Colonic mucosa (tissue), 4 donors: Measurements from ENCODE around the gene JAZF1. TPM values are rescaled to one million over a fixed set of nuclear protein-coding genes. Genes with fewer than 3 reads are reported as not detected.
A peak's percentile ranks its signal among the peaks of the same experiment; 100 is the strongest.

Experiments used
- DNase-seq: peaks from one replicate; pipeline ENCODE4 v3.0.0-alpha.2; 2020
- H3K27ac ChIP-seq: fragments of 200-600 bp; one replicate; pipeline ENCODE4 v1.8.0; 2021
- H3K27me3 ChIP-seq: fragments of 200-600 bp; one replicate; pipeline ENCODE4 v1.8.0; 2021
- H3K36me3 ChIP-seq: fragments of 200-600 bp; one replicate; pipeline ENCODE4 v1.8.0; 2021
- H3K4me1 ChIP-seq: fragments of 200-600 bp; one replicate; pipeline ENCODE4 v1.8.0; 2021; ENCODE audit warnings: mild to moderate bottlenecking
- H3K4me3 ChIP-seq: fragments of 200-600 bp; one replicate; pipeline ENCODE4 v1.8.0; 2021
- H3K9ac ChIP-seq, 2 donors: one replicate each; pipeline ENCODE4 v1.7.0; 2013; ENCODE audit warnings: control low read depth in 2 of 2, low read depth in 2 of 2, low read length in 2 of 2
- H3K9me3 ChIP-seq: fragments of 200-600 bp; one replicate; pipeline ENCODE4 v1.8.0; 2021
- intact Hi-C: fragments of 100-400 bp; cut with DNase I; formaldehyde crosslinking; loops from one replicate; pipeline ENCODE4 v1.14.1; 2022
- total RNA-seq, 2 donors: library from RNA; stranded (reverse); fragmentation: NEBNext Ultra II Directional in 1 of 2; extraction: Animal tissue kit (Norgen Biotek cat#: 25700) in 1 of 2; gene quantifications; one replicate each; pipeline ENCODE4 v1.2.1, GENCODE V29; 2021
- TF ChIP-seq, protein P1 (sequence below): fragments of 200-600 bp; IDR thresholded peaks from one replicate; pipeline ENCODE4 v1.8.0; 2022; ENCODE audit warnings: antibody characterized with exemption, mild to moderate bottlenecking
- donor health status: healthy.
- donor health status: DM: no; HTN: no; CAD: no.
- donor health status: DM: no; HTN: no; CAD: no.

The JAZF1 gene
- total RNA-seq, 2 donors from 2014 or later, result 1.8 to 10.1 TPM

DNA sequence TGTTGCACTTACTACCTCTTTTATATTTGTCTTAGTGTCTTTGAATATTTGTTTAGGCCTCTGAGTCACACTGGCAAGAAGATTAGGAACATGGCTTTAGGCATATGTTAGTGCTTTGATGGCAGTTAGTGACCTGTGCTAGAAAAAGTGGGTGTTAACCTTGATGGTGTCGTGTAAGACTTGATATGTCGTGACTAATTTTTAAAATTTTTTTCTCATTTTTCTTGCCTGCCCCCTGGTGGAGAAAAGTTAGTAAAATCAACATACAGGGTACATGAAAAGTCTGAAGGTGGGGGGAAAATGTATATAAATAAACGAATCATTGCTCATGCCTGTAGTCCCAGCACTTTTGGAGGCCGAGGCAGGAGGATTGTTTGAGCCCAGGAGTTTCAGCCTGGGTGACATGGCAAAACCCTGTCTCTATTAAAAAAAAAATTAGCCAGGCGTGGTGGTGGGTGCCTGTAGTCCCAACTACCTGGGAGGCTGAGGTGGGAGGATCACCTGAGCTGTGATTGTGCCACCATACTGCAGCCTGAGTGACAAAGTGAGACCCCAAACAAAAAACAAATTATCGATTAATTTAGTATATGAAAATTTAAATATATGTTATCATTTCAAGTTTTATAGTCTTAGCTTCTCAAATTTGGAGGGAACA is 396.1 kb downstream of the JAZF1 start:
- DNase-seq, result peak; percentile 27
- H3K9ac ChIP-seq, result no peak overlapping the region
- TF ChIP-seq, protein P1, sequence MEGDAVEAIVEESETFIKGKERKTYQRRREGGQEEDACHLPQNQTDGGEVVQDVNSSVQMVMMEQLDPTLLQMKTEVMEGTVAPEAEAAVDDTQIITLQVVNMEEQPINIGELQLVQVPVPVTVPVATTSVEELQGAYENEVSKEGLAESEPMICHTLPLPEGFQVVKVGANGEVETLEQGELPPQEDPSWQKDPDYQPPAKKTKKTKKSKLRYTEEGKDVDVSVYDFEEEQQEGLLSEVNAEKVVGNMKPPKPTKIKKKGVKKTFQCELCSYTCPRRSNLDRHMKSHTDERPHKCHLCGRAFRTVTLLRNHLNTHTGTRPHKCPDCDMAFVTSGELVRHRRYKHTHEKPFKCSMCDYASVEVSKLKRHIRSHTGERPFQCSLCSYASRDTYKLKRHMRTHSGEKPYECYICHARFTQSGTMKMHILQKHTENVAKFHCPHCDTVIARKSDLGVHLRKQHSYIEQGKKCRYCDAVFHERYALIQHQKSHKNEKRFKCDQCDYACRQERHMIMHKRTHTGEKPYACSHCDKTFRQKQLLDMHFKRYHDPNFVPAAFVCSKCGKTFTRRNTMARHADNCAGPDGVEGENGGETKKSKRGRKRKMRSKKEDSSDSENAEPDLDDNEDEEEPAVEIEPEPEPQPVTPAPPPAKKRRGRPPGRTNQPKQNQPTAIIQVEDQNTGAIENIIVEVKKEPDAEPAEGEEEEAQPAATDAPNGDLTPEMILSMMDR, result peak; percentile 43
- H3K27ac ChIP-seq, result no peak overlapping the region
- H3K9me3 ChIP-seq, result no peaks in the 10 kb centered on the region
- no peak overlapping the region for H3K4me3 ChIP-seq
- no peaks in the 10 kb centered on the region for H3K36me3 ChIP-seq
- intact Hi-C loops, result loop anchor here (10.0 kb wide), 1 partner anchor 140 kb away; no protein-coding TSS in a partner anchor
- no peaks in the 10 kb centered on the region for H3K27me3 ChIP-seq
- no peaks in the 10 kb centered on the region for H3K4me1 ChIP-seq

DNA sequence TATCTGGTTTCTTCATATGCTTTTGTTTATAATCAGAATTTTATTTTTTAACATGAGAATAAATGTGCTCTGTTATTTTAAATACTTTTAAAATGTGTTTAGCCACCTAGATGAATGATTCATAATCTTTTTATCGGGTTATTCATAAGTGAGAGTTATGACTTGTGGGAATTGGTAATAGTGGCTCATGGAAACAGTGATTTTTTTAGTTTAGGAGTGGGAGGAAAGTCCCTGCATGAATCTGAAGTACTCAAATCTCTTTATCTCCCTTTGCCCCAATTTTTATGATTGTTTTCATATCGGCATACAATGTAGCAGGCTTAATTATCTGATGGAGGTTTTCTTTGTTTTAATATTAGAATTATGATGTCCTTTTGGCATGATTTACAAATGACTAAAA is 397.7 kb downstream of the JAZF1 start:
- Histone ChIP-seq H3K9me3 (no peaks in the 10 kb centered on the region), H3K4me3 (no peak overlapping the region), H3K4me1 (no peaks in the 10 kb centered on the region), H3K36me3 (no peaks in the 10 kb centered on the region), H3K27ac (no peak overlapping the region), H3K9ac (no peak overlapping the region), H3K27me3 (no peaks in the 10 kb centered on the region)
- TF ChIP-seq, protein P1, result no peak
- DNase-seq, result no peak
- intact Hi-C loops, result loop anchor here (10.0 kb wide), 1 partner anchor 142 kb away; no protein-coding TSS in a partner anchor

DNA sequence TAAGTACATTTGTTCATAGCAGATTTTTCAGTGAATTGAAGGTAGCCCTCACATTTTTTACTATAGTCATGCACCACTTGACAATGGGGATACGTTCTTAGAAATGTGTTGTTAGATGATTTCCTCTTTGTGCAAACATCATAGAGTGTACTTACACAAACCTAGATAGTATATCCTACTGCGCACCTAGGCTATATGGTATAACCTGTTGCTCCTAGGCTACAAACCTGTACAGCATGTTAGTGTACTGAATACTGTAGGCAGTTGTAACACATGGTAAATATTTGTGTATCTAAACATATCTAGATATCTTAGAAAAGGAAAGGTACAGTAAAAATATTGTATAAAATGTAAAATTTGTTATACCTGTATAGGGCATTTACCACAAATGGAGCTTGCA is 399.4 kb downstream of the JAZF1 start:
- H3K4me1 ChIP-seq, result no peaks in the 10 kb centered on the region
- H3K9me3 ChIP-seq, result no peaks in the 10 kb centered on the region
- TF ChIP-seq, protein P1, result no peak
- no peak overlapping the region for H3K4me3 ChIP-seq
- intact Hi-C loops, result loop anchor here (10.0 kb wide), 1 partner anchor 144 kb away; no protein-coding TSS in a partner anchor
- H3K27ac ChIP-seq, result no peak overlapping the region
- H3K9ac ChIP-seq, result no peak overlapping the region
- no peaks in the 10 kb centered on the region for H3K27me3 ChIP-seq
- no peaks in the 10 kb centered on the region for H3K36me3 ChIP-seq
- DNase-seq, result no peak

Other genes starting within 250 kb of the JAZF1 start
- 1 to 10 TPM in 1 of 2 donors, under 1 TPM in 1; 0.54 to 3.6 TPM for gene CREB5, start 231.7 kb upstream of the JAZF1 start, total RNA-seq